ENCODE results near the gene MCM3. TPM values are rescaled to one million over a fixed set of nuclear protein-coding genes. Genes with fewer than 3 reads are reported as not detected.

The MCM3 gene
- total RNA-seq, 1 experiment from 2014 or later: 24.9 TPM

GRCh38 chr6:52217761-52218160 lies 66.8 kb downstream of the MCM3 start:
- DNase-seq (ENCODE audit: unreplicated experiment): no peak
- no peak overlapping the region for H3K27ac Mint-ChIP-seq (ENCODE audit: low read depth, unreplicated experiment)
- H3K27me3 Mint-ChIP-seq (ENCODE audit: insufficient read depth, unreplicated experiment): peaks cover 24% of the 10 kb centered on the region
- H3K36me3 Mint-ChIP-seq (ENCODE audit: insufficient read depth, unreplicated experiment): no peaks in the 10 kb centered on the region
- intact Hi-C loops (cut with micrococcal nuclease): no loop called here
- no peaks in the 10 kb centered on the region for H3K9me3 Mint-ChIP-seq (ENCODE audit: unreplicated experiment)
- ChIA-PET CTCF (interaction anchor here (0.6 kb wide), 1 partner anchor 25 kb away, joined by 3 read pairs; no protein-coding TSS in a partner anchor), POLR2A (no interaction called here)
- no peaks in the 10 kb centered on the region for H3K4me1 Mint-ChIP-seq (ENCODE audit: insufficient read depth, unreplicated experiment)
- BruUV-seq (replicated peaks): no TSS peak
- TF ChIP-seq CTCF (IDR thresholded peaks at IDR 0.05; ENCODE audit: unreplicated experiment): no peak
- no peak overlapping the region for H3K4me3 Mint-ChIP-seq (ENCODE audit: unreplicated experiment)

DNA sequence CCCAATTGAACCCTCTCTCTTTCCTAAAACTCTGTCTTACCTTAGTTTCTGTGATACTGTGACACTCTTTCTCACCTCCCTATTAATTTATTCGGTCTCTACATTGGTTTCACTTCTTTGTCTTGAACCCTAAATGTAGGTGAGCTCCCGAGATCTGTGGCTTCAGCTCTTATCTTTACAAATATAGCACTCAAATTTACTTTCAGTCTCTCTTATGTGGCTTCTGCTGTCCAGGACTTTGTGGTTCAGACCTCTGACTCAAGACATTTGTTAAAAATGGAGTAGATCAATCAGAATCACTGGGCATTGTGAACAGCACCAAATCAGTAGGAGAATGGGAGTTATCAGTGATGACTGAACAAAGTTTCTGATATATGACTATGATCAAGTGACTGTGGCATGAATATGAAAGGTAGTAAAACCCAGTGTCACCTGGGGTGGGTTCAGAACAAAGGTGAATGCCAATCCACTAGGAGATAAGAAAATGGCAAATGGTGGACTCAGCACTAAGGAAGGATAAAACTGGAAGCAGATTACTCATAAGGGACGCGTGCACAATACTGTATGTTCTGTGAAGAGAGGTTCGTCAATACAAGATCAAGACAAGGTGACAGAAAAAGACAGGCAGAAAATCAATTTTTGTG lies 67.5 kb downstream of the MCM3 start:
- DNase-seq (ENCODE audit: unreplicated experiment): no peak
- POLR2A ChIA-PET: no interaction called here
- no TSS peak for BruUV-seq (replicated peaks)
- no peak for TF ChIP-seq CTCF (IDR thresholded peaks at IDR 0.05; ENCODE audit: unreplicated experiment)
- CTCF ChIA-PET: interaction anchor here (0.6 kb wide), 2 partner anchors 43 to 76 kb away, joined by 3 to 7 read pairs; no protein-coding TSS in a partner anchor
- Mint-ChIP-seq H3K4me1 (ENCODE audit: insufficient read depth, unreplicated experiment) (no peaks in the 10 kb centered on the region), H3K9me3 (ENCODE audit: unreplicated experiment) (no peaks in the 10 kb centered on the region), H3K27me3 (ENCODE audit: insufficient read depth, unreplicated experiment) (peaks cover 24% of the 10 kb centered on the region), H3K27ac (ENCODE audit: low read depth, unreplicated experiment) (no peak overlapping the region), H3K36me3 (ENCODE audit: insufficient read depth, unreplicated experiment) (no peaks in the 10 kb centered on the region), H3K4me3 (ENCODE audit: unreplicated experiment) (no peak overlapping the region)
- intact Hi-C loops (cut with micrococcal nuclease): no loop called here

DNA sequence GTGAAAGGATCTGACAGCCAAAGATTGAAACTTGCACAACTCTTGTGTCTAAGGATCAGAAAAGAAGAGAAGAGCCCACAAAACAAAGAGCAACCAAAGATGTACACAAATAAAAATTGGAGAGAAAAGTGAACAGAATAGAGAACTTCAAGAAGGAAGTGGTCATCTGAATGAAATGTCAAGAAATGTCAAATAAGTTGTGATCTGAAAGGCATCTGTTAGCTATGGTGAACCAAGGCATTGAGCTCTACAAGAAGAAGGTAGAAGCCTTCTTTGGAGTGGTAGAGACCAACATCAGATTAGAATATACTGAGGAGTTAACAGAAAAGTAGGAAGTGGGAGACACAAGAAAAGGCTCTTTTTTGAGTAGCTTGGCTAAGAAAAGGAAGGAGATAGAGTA lies 68.8 kb downstream of the MCM3 start:
- Mint-ChIP-seq H3K9me3 (ENCODE audit: unreplicated experiment) (no peaks in the 10 kb centered on the region), H3K27me3 (ENCODE audit: insufficient read depth, unreplicated experiment) (peaks cover 14% of the 10 kb centered on the region), H3K36me3 (ENCODE audit: insufficient read depth, unreplicated experiment) (no peaks in the 10 kb centered on the region), H3K27ac (ENCODE audit: low read depth, unreplicated experiment) (no peak overlapping the region), H3K4me1 (ENCODE audit: insufficient read depth, unreplicated experiment) (no peaks in the 10 kb centered on the region), H3K4me3 (ENCODE audit: unreplicated experiment) (no peak overlapping the region)
- TF ChIP-seq CTCF (IDR thresholded peaks at IDR 0.05; ENCODE audit: unreplicated experiment): no peak
- intact Hi-C loops (cut with micrococcal nuclease): no loop called here
- DNase-seq (ENCODE audit: unreplicated experiment): no peak
- ChIA-PET POLR2A (no interaction called here), CTCF (interaction anchor here (0.6 kb wide), 1 partner anchor 53 kb away, joined by 3 read pairs; no protein-coding TSS in a partner anchor)
- BruUV-seq (replicated peaks): no TSS peak

Other genes with a start within 250 kb of the MCM3 start
- gene PKHD1, start 197.1 kb downstream of the MCM3 start, total RNA-seq (2022): not detected in 2 replicates
- gene IL17A, start 98.4 kb downstream of the MCM3 start, total RNA-seq (2022): not detected in 2 replicates
- not detected in 2 replicates for gene IL17F, start 40.2 kb downstream of the MCM3 start, total RNA-seq (2022)
- 1.8 and 1.9 TPM in 2 replicates for gene PAQR8, start 77.4 kb upstream of the MCM3 start, total RNA-seq (2022)
- gene EFHC1, start 135.6 kb upstream of the MCM3 start, total RNA-seq (2022): 26.3 and 26.9 TPM in 2 replicates

Data from MCF 10A (cell line).